ENCODE results near the gene ASS1. TPM values are rescaled to one million over a fixed set of nuclear protein-coding genes. Genes with fewer than 3 reads are reported as not detected.

The ASS1 gene
- total and polyA plus RNA-seq, 2 of the 13 experiments (the other 11 are each of a cell fraction or from before 2014, with no cell fraction given) = 77.6 to 122 TPM

GRCh38 chr9:130498918-130499698 is 54.3 kb downstream of the ASS1 start (continued):
- no peak for TF ChIP-seq ATRX (CRISPR knock-in tag; IDR thresholded peaks at IDR 0.05; ENCODE audit: borderline replicate concordance)
- TF ChIP-seq CCDC6 (CRISPR knock-in tag; IDR thresholded peaks at IDR 0.05) = peak; percentile 80; the same call in 1 of the 2 replicates
- TF ChIP-seq ZFP36 (IDR thresholded peaks at IDR 0.05; ENCODE audit: borderline replicate concordance, low read depth, low read length, partially characterized antibody) = no peak
- 0 out of 2 replicates have a peak, but pooled peaks have one; percentile 22 for TF ChIP-seq KAT7 (CRISPR knock-in tag; IDR thresholded peaks at IDR 0.05; ENCODE audit: borderline replicate concordance)
- no peak for TF ChIP-seq ZNF20 (CRISPR knock-in tag; IDR thresholded peaks at IDR 0.05)
- peak; percentile 67 for TF ChIP-seq CBX1 (IDR thresholded peaks at IDR 0.05; ENCODE audit: low read depth)
- TF ChIP-seq ATF6 (CRISPR knock-in tag; conservative IDR thresholded peaks at IDR 0.05) = no peak
- 0 out of 2 replicates have a peak, but pooled peaks have one; percentile 68 for TF ChIP-seq ZNF782 (CRISPR knock-in tag; IDR thresholded peaks at IDR 0.05; ENCODE audit: borderline replicate concordance)
- TF ChIP-seq SNAPC5 (CRISPR knock-in tag; IDR thresholded peaks at IDR 0.05; ENCODE audit: borderline replicate concordance) = no peak; the same call in 1 of the 2 replicates
- peak; percentile 16; the same call in 1 of the 2 replicates for TF ChIP-seq ZNF225 (CRISPR knock-in tag; IDR thresholded peaks at IDR 0.05)
- TF ChIP-seq ARHGAP35 (CRISPR knock-in tag; IDR thresholded peaks at IDR 0.05; ENCODE audit: borderline replicate concordance) = no peak
- peak; percentile 92 for TF ChIP-seq PAXIP1 (CRISPR knock-in tag; conservative IDR thresholded peaks at IDR 0.05)
- no peak for TF ChIP-seq ARNT (IDR thresholded peaks at IDR 0.05)
- TF ChIP-seq E2F2 (CRISPR knock-in tag; IDR thresholded peaks at IDR 0.05; ENCODE audit: borderline replicate concordance) = no peak
- peak; percentile 53 for TF ChIP-seq BCL6 (CRISPR knock-in tag; IDR thresholded peaks at IDR 0.05)
- TF ChIP-seq ZNF160 (CRISPR knock-in tag; IDR thresholded peaks at IDR 0.05) = no peak; the same call in 1 of the 2 replicates
- no peak; the same call in 1 of the 2 replicates for TF ChIP-seq MTERF4 (CRISPR knock-in tag; IDR thresholded peaks at IDR 0.05)
- peak; percentile 66 for TF ChIP-seq HMG20B (CRISPR knock-in tag; conservative IDR thresholded peaks at IDR 0.05)
- TF ChIP-seq BORCS8-MEF2B (CRISPR knock-in tag; IDR thresholded peaks at IDR 0.05) = 0 out of 2 replicates have a peak, but pooled peaks have one; percentile 93
- TF ChIP-seq ATF7 (IDR thresholded peaks at IDR 0.05) = peak; percentile 52
- peak; percentile 89 for TF ChIP-seq ATF7 (CRISPR knock-in tag; IDR thresholded peaks at IDR 0.05)
- peak; percentile 93 for TF ChIP-seq ZFX (CRISPR knock-in tag; IDR thresholded peaks at IDR 0.05; ENCODE audit: low read depth)

Data from HepG2 (cell line).